GM21528 (cell line): Measurements from ENCODE around the gene UCKL1.
"Not testable (repeated sequence)": the region's sequence is repeated elsewhere in the genome, so short reads cannot be mapped to it uniquely, and the experiment has no call there.

Experiments
- ATAC-seq: cut with Tn5 transposase; IDR thresholded peaks from one replicate; pipeline ENCODE4 v1.9.1; 2021; ENCODE audit warnings: mild to moderate bottlenecking, moderate library complexity; ENCODE audit not compliant: unreplicated experiment, low FRiP score

UCKL1 gene

GRCh38 chr20:63955827-63956663, at the start of gene UCKL1:
Gene UCKL1 (minus strand): TSS chr20:63956416. CDS start chr20:63956372, 44 bp downstream.
- ATAC-seq: peak; percentile 59

GRCh38 chr20:64005394-64005793, 49.2 kb upstream of the UCKL1 start:
- ATAC-seq: no peak

GRCh38 chr20:64003960-64004725, 47.9 kb upstream of the UCKL1 start:
- no peak for ATAC-seq

GRCh38 chr20:64001607-64002011, 45.4 kb upstream of the UCKL1 start:
- ATAC-seq: no peak

- no peak for ATAC-seq
Observed at GRCh38 chr20:64000906-64001305, 44.7 kb upstream of the UCKL1 start.

GRCh38 chr20:63982937-63983336, 26.7 kb upstream of the UCKL1 start:
- ATAC-seq: no peak

- ATAC-seq: peak; percentile 60
Observed at GRCh38 chr20:63980806-63981728, 24.9 kb upstream of the UCKL1 start, which contains the start of gene PRPF6. Gene PRPF6 (plus strand): TSS chr20:63981132. CDS start chr20:63981246, 114 bp downstream.

- peak; percentile 10 for ATAC-seq
Observed at GRCh38 chr20:63980317-63980805, 24.1 kb upstream of the UCKL1 start.

- ATAC-seq: peak; percentile 35
Observed at GRCh38 chr20:63979557-63980316, 23.5 kb upstream of the UCKL1 start, which contains the start of gene SAMD10. Gene SAMD10 (minus strand): TSS chr20:63979642. CDS start chr20:63979467, 175 bp downstream.

- no peak for ATAC-seq
Observed at GRCh38 chr20:63979229-63979556, 23.0 kb upstream of the UCKL1 start.

GRCh38 chr20:63978319-63979228, 22.4 kb upstream of the UCKL1 start:
- ATAC-seq: no peak

GRCh38 chr20:63977739-63978276, 21.6 kb upstream of the UCKL1 start:
- no peak for ATAC-seq

- ATAC-seq: no peak
Observed at GRCh38 chr20:63976980-63977738, 20.9 kb upstream of the UCKL1 start.

GRCh38 chr20:63976511-63976910, 20.3 kb upstream of the UCKL1 start:
- not testable (repeated sequence) for ATAC-seq

GRCh38 chr20:63974402-63975200, 18.4 kb upstream of the UCKL1 start:
- no peak for ATAC-seq

- ATAC-seq: no peak
Observed at GRCh38 chr20:63973636-63974401, 17.6 kb upstream of the UCKL1 start.
